HG03432 (cell line): Measurements from ENCODE around the gene ZNF541.
"Not testable (repeated sequence)": the region's sequence is repeated elsewhere in the genome, so short reads cannot be mapped to it uniquely, and the experiment has no call there.

Experiments used
- ATAC-seq: cut with Tn5 transposase; IDR thresholded peaks from one replicate; pipeline ENCODE4 v1.9.1; 2021; ENCODE audit warnings: mild to moderate bottlenecking, moderate library complexity; ENCODE audit not compliant: unreplicated experiment

The ZNF541 gene

GRCh38 chr19:47599671-47600245, 26.8 kb upstream of the ZNF541 start:
- not testable (repeated sequence) for ATAC-seq

GRCh38 chr19:47598407-47599349, 25.7 kb upstream of the ZNF541 start:
- no peak for ATAC-seq

- ATAC-seq: no peak
Measured at GRCh38 chr19:47595944-47596343, 23.0 kb upstream of the ZNF541 start.

DNA sequence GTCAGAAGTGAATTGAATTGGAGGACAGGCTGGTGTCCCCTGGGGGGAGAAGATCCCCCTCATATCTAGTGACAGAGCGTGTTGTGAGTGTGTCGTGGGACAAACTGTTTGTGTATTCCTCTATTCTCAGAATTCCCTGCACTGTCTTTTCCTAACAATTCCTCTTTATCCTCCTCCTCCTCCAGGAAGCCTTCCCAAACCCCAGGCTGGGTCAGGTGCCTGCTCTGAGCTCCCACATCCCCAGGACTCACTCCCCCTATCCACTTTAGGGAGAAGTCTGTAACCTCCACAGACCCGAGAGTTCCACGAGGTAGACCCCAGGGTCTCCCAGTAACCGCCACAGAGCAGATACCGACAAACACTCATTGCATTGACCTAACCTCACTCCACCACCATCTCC, 20.9 kb upstream of the ZNF541 start:
- no peak for ATAC-seq

DNA sequence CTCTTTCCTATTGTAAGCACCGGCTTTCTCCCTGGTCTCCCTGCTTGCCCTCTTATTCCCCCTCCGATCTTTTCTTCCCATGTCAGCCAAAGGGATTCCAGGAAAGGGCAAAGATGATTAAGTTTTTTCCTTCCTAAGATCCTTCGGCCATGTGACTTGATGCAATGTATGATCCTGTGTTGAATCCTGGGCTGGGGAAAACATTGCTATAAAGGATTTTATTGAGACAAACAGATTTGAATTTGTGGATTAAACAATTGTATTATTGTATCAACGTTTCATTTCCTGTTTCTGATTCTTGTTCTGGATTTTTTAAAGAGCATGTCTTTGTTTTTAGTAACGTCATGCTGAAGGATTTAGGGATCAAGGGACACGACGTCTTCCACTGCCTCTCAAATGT, 16.9 kb upstream of the ZNF541 start:
- no peak for ATAC-seq

GRCh38 chr19:47587295-47587694, 14.3 kb upstream of the ZNF541 start:
- no peak for ATAC-seq

GRCh38 chr19:47583161-47583560, 10.2 kb upstream of the ZNF541 start:
- ATAC-seq: not testable (repeated sequence)

GRCh38 chr19:47582320-47582909, 9.5 kb upstream of the ZNF541 start:
- ATAC-seq: no peak

DNA sequence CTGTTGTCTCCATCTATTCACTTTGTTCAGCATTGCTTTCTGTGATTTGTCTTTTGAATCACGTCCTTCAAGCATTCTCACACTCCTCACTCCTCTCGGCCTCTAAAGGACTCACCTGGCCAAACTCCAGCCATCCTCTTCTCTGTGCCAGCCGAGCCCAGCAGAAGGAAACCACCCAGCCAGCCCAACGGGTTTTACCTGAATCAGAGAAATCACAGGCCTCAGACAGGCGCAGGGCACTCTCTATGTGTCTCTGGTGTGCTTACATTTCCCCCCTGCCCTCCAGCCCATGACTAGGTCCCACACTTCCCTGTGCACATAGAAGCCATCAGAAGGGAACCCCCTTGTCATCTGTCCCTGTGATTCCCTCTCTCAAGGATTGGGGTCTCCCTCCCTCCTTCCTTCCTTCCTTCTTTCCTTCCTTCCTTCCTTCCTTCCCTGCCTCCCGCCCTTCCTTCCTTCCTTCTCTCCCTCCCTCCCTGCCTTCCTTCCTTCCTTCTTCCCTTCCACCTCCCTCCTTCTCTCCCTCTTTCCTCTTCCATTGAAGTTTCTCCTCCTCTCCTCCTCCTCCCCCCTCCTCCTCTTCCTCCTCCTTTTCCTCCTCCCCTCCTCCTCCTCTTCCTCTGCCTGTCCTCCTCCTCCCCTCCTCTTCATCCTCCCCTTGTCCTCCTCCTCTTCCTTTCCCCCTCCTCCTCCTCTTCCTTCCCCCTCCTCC, 8.8 kb upstream of the ZNF541 start:
- no peak for ATAC-seq

DNA sequence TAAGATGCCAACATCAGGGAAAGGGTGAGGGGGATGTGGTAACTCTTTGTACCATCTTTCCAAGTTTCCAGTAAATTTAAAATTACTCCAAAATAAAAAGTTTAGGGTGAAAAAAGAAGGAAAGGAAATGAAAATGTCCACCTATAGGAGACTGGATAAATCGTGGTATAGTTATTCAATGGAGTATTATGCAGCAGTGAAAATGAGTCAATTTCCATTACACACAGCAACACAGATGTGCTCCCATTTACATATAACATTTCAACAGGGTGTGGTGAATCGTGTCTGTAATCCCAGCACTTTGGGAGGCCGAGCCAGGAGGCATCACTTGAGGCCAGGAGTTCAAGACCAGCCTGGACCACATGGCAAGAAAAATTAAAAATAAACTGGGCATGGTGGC, 7.4 kb upstream of the ZNF541 start:
- no peak for ATAC-seq

DNA sequence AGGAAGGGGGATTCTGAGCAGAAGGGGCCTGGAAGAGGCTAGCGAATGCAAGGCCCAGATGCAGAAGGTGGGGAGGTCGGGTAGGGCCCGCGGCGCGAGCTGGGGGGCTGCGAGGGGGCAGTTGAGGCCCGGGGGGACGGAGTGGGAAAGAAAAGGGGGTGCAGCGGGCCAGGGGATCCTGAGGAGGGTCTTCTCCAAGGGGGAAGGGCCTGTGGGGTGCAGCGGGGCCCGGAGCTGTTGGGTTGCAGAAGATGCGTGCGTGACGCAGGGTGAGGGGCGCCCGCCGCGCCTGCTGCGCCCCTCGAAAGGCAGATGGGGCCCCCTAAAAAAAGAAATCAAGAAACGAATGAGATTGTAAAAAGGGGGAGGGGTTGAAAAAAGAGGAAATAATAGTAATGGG, 313 bp downstream of the ZNF541 start:
- no peak for ATAC-seq

- no peak for ATAC-seq
Measured at GRCh38 chr19:47569331-47569730, 3.6 kb downstream of the ZNF541 start.

DNA sequence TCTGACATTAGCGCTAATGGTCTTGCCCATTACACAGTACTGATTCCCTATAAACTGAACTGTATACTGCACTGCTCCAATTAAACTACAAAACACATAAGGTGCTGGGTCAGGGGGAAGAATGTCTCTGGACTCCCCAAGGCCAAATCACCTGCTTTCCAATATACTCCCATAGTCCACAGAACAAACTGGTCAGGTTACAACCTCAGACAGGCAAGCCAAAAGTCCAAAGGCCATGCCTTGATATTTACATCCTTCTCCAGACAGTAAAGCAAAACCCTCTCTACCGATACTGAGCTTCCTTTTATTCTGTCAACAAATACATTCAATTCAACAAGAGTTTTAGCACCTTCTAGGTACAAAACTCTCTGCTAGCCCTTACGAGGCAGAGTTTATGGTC, 8.9 kb downstream of the ZNF541 start:
- ATAC-seq: no peak

GRCh38 chr19:47561440-47562057, 11.4 kb downstream of the ZNF541 start:
- ATAC-seq: no peak

- no peak for ATAC-seq
Measured at GRCh38 chr19:47560999-47561398, 11.9 kb downstream of the ZNF541 start.

DNA sequence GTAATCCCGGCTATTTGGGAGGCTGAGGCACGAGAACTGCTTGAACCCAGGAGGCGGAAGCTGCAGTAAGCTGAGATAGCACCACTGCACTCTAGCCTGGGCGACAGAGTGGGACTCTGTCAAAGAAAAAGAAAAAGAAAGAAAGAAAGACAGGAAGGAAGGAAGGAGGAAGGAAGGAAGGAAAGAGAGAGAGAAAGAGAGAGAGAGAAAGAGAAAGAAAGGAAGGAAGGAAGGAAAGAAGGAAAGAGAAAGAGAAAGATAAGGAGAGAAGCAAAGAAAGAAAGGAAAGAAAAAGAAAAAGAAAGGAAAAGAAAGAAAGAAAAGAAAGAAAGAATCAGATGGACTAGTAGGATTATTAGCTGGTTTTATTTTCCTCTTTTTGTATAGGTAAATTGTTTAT, 22.8 kb downstream of the ZNF541 start:
- no peak for ATAC-seq

DNA sequence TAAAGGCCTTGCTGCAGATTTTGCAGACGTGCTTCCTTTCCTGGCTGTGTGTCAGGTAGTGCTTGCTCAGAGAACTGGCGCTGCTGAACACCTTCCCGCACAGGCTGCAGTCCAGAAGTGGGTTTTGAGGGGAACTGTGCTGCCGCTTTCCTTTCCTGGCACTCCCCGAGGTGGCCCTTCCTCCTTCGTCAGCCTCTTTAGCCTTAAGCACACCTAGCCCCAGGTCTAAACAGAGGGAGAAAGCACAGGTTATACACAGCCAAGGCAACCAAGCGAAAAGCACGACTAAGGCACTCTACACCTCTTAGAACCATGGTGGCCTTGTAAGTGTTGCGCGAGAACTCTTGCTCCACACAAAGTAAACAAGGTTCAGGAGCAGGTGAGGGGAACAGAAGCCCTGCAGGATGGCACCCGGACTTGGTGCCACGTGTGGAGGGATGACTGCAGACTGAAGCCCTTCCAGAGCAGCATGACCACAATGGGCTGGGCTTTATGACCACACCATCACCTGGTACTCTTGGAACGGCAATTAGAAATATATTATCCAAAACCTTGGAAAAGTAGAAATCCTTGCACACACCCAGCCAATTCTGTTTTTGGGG, 23.6 kb downstream of the ZNF541 start:
- ATAC-seq: no peak

- no peak for ATAC-seq
Measured at GRCh38 chr19:47547199-47547598, 25.7 kb downstream of the ZNF541 start.

- ATAC-seq: no peak
Measured at GRCh38 chr19:47545061-47545948, 27.6 kb downstream of the ZNF541 start.

GRCh38 chr19:47544476-47544875, 28.5 kb downstream of the ZNF541 start:
- no peak for ATAC-seq
